ENCODE measurements around the gene OR8S1. TPM values are rescaled to one million over a fixed set of nuclear protein-coding genes. Genes with fewer than 3 reads are reported as not detected.
"Not testable (repeated sequence)": the region's sequence is repeated elsewhere in the genome, so short reads cannot be mapped to it uniquely, and the experiment has no call there.

OR8S1 gene
- total RNA-seq, 1 donor from 2014 or later, result not detected

DNA sequence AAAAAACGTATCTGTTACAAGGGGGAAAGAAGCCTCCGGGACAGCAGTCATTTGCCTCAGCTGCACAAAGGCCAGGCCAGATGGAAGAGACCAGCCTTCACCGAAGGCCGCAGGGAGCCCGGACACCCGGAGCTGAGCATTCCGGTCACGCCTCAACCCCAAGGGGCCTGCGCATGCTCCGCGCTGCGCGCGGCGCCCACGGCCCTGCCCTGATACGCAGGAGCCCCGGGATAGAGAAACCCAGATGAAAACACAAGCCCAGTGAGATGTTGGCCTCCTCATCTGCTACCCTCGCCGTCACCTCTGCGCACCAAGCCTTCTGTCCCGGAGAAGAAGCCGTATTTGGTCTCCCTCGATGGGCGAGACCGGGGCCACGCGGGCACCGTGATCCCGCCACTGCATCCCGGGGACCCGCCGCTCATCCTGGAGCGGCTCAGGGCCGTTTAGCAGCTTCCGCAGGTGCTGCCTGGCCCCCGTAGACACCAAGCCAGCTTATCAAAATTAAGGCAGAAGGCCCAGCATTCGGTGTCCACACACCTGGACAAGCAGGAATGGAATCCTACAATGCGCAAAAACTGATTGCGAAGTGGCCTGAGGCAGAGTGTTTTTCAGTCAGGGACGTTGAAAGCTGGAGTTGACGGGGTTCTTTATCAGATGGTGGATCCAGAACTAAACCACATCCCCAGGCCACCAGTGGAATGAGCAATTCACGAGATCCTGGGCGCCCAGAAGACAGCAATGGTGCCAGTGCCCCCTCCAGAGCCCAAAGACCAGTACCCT is 2.6 kb downstream of the OR8S1 start:
- no peaks in the 10 kb centered on the region for H3K36me3 Mint-ChIP-seq (ENCODE audit: low read depth)
- no peak overlapping the region for H3K27ac Mint-ChIP-seq
- peaks cover 6% of the 10 kb centered on the region for H3K4me1 Mint-ChIP-seq
- intact Hi-C loops (cut with micrococcal nuclease), result no loop called here
- no peaks in the 10 kb centered on the region for H3K27me3 Mint-ChIP-seq
- DNase-seq, result no peak
- no peak overlapping the region for H3K4me3 Mint-ChIP-seq
- H3K9me3 Mint-ChIP-seq, result no peaks in the 10 kb centered on the region

DNA sequence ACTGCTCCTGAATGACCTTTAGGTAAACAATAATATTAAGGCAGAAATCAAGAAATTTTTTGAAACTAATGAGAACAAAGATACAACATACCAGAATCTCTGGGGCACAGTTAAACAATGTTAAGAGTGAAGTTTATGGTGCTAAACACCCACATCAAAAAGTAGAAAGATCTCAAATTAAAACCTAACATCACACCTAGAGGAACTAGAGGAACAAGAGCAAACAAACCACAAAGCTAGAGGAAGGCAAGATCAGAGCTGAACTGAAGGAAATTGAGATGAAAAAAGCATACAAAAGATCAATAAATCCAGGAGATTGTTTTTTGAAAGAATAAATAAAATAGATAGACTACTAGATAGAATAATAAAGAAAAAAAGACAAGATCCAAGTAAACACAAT is 7.2 kb downstream of the OR8S1 start:
- intact Hi-C loops (cut with micrococcal nuclease), result no loop called here
- H3K27me3 Mint-ChIP-seq, result no peaks in the 10 kb centered on the region

DNA sequence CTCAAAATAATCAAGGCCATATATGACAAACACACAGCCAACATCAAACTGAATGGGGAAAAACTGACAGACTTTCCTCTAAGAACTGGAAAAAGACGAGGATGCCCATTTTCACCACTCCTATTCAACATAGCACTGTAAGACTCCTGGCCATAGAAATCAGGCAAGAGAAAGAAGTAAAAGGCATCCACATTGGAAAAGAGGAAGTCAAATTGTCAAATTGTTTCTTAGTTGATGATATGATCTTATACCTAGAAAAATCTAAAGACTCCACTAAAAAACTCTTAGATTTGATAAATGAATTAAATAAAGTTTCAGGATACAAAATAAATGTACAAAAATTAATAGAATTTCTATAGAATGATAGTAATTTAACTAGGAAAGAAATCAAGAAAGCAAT is 11.2 kb downstream of the OR8S1 start:
- peaks cover 9% of the 10 kb centered on the region for H3K4me1 Mint-ChIP-seq
- no peaks in the 10 kb centered on the region for H3K27me3 Mint-ChIP-seq
- no peaks in the 10 kb centered on the region for H3K36me3 Mint-ChIP-seq (ENCODE audit: low read depth)
- H3K4me3 Mint-ChIP-seq, result no peak overlapping the region
- no peak for DNase-seq
- intact Hi-C loops (cut with micrococcal nuclease), result no loop called here
- no peak overlapping the region for H3K27ac Mint-ChIP-seq
- peaks cover 14% of the 10 kb centered on the region for H3K9me3 Mint-ChIP-seq

More for the DNA sequence above, 7.2 kb downstream of the OR8S1 start:
- H3K27ac Mint-ChIP-seq, result no peak overlapping the region
- no peaks in the 10 kb centered on the region for H3K36me3 Mint-ChIP-seq (ENCODE audit: low read depth)
- H3K4me1 Mint-ChIP-seq, result peaks cover 6% of the 10 kb centered on the region
- DNase-seq, result no peak
- peaks cover 14% of the 10 kb centered on the region for H3K9me3 Mint-ChIP-seq
- no peak overlapping the region for H3K4me3 Mint-ChIP-seq

DNA sequence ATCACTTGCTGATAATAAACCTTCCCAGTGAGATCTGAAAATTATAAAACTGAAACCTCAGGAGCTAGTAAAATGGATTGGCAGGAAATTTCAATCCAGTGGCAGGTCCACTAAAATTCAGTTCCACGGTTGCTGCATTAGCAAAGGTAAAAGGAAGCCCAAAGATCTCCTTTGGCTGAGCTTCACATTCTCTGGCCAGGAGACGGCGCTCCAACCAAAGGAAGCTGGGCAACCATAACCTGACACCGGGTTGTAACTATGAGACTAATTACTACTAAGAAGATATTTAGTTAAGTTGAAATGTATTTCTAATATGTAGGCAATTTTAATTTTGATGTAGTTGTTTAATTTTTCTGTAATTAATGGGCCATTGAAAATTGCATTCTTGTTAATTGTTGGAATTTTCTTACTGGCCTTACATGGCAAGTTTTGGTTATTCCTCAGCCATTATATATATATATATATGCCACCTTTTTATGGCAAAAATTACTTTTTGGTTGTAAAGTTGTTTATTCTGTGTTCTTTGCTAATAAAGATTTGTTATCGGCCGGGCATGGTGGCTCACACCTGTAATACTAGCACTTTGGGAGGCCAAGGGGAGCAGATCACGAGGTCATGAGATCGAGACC is 17.0 kb downstream of the OR8S1 start:
- H3K4me1 Mint-ChIP-seq, result peaks cover 3% of the 10 kb centered on the region
- intact Hi-C loops (cut with micrococcal nuclease), result loop anchor here (5.0 kb wide), 1 partner anchor 255 kb away; no protein-coding TSS in a partner anchor
- DNase-seq, result peak; percentile 80

DNA sequence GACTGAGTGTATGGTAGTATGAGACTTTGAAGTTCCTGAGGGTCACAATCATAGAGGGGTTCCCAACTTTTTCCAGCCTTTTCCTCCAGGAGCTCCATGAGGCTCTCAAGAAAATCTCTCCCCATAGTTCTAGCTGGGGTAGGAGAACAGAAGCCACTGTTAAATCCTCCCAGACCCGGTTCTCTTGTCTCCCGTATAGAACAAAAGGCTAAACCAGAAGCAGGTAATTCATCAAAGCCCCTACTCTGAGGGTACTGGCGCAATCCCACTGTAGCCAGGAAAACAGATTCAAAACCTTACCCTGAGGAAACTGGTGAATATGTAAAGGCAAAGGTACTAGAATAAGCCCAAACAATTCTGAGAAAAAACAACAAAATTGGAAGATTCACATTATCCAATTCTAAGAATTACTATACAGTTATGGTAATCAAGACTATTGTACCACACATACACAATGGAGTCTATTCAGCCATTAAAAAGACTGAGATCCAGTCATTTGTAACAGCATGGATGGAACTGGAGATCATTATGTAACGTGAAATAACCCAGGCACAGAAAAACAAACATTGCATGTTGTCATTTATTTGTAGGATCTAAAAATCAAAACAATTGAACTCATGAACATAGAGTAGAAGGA is 20.5 kb downstream of the OR8S1 start:
- H3K27me3 Mint-ChIP-seq, result peaks cover 22% of the 10 kb centered on the region
- H3K9me3 Mint-ChIP-seq, result no peaks in the 10 kb centered on the region
- no peak overlapping the region for H3K4me3 Mint-ChIP-seq
- no peak for DNase-seq
- H3K36me3 Mint-ChIP-seq (ENCODE audit: low read depth), result no peaks in the 10 kb centered on the region
- no peak overlapping the region for H3K27ac Mint-ChIP-seq
- intact Hi-C loops (cut with micrococcal nuclease), result no loop called here
- no peaks in the 10 kb centered on the region for H3K4me1 Mint-ChIP-seq

More for the DNA sequence above, 17.0 kb downstream of the OR8S1 start:
- H3K4me3 Mint-ChIP-seq, result no peak overlapping the region
- peaks cover 11% of the 10 kb centered on the region for H3K27me3 Mint-ChIP-seq
- no peaks in the 10 kb centered on the region for H3K36me3 Mint-ChIP-seq (ENCODE audit: low read depth)
- H3K27ac Mint-ChIP-seq, result no peak overlapping the region
- peaks cover under 1% of the 10 kb centered on the region for H3K9me3 Mint-ChIP-seq

DNA sequence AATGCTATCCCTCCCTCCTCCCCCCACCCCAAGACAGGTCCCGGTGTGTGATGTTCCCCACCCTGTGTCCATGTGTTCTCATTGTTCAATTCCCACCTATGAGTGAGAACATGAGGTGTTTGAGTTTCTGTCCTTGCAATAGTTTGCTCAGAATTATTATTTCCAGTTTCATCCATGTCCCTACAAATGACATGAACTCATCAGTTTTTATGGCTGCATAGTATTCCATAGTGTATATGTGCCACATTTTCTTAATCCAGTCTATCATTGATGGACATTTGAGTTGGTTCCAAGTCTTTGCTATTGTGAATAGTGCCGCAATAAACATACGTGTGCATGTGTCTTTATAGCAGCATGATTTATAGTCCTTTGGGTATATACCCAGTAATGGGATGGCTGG is 21.6 kb downstream of the OR8S1 start:
- H3K4me3 Mint-ChIP-seq; H3K4me1 Mint-ChIP-seq; H3K9me3 Mint-ChIP-seq; intact Hi-C loops (cut with micrococcal nuclease); DNase-seq; H3K27ac Mint-ChIP-seq; H3K36me3 Mint-ChIP-seq (ENCODE audit: low read depth): not testable (repeated sequence)
- H3K27me3 Mint-ChIP-seq, result peaks cover 22% of the 10 kb centered on the region

DNA sequence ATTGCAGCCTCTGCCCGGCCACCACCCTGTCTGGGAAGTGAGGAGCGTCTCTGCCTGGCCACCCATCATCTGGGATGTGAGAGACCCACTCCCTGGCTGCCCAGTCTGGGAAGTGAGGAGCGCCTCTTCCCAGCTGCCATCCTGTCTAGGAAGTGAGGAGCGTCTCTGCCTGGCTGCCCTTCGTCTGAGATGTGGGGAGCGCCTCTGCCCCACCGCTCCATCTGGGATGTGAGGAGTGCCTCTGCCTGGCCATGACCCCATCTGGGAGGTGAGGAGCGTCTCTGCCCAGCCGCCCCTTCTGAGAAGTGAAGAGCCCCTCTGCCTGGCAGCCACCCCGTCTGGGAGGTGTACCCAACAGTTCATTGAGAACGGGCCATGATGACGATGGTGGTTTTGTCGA is 26.2 kb downstream of the OR8S1 start:
- H3K27ac Mint-ChIP-seq; H3K4me1 Mint-ChIP-seq; H3K36me3 Mint-ChIP-seq (ENCODE audit: low read depth); H3K9me3 Mint-ChIP-seq; intact Hi-C loops (cut with micrococcal nuclease); DNase-seq; H3K4me3 Mint-ChIP-seq: not testable (repeated sequence)
- H3K27me3 Mint-ChIP-seq, result peaks cover 11% of the 10 kb centered on the region

DNA sequence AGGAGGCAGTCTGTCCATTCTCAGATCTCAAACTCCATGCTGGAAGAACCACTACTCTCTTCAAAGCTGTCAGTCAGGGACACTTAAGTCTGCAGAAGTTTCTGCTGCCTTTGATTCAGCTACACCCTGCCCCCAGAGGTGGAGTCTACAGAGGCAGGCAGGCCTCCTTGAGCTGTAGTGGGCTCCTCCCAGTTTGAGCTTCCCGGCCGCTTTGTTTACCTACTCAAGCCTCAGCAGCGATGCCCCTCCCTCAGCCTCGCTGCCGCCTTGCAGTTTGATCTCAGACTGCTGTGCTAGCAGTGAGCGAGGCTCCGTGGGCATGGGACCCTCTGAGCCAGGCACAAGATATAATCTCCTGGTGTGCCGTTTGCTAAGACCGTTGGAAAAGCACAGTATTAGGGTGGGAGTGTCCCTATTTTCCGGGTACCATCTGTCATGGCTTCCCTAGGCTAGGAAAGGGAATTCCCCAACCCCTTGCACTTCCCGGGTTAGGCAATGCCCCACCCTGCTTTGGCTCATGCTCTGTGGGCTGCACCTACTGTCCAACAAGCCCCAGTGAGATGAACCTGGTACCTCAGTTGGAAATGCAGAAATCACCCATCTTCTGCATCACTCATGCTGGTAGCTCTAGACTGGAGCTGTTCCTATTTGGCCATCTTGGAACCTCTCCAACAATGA is 28.4 kb downstream of the OR8S1 start:
- H3K27ac Mint-ChIP-seq; H3K4me3 Mint-ChIP-seq; DNase-seq; H3K36me3 Mint-ChIP-seq (ENCODE audit: low read depth); H3K27me3 Mint-ChIP-seq; H3K9me3 Mint-ChIP-seq; H3K4me1 Mint-ChIP-seq; intact Hi-C loops (cut with micrococcal nuclease): not testable (repeated sequence)

DNA sequence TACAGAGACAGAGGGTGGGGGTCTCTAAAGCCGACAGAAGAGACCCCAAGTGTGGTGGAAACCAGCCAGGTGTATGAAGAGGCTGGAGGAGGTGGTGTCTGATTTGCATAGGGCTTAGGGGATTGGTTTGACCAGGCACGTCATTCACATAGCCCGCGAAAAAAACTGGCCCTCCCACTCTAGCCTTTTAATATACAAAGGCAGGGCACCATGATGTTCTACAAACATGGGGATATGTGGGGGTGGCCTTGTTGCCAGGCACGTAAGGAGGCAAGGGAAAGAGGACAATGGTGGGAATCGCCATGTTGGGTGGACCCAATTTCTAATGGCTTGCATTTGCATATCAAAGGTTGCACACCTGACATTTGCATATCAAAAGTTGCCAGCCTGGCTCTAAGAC is 31.2 kb downstream of the OR8S1 start:
- Mint-ChIP-seq H3K27me3 (no peaks in the 10 kb centered on the region), H3K4me1 (no peaks in the 10 kb centered on the region), H3K9me3 (peaks cover 6% of the 10 kb centered on the region), H3K4me3 (no peak overlapping the region), H3K36me3 (ENCODE audit: low read depth) (no peaks in the 10 kb centered on the region), H3K27ac (no peak overlapping the region)
- no peak for DNase-seq
- intact Hi-C loops (cut with micrococcal nuclease), result no loop called here

DNA sequence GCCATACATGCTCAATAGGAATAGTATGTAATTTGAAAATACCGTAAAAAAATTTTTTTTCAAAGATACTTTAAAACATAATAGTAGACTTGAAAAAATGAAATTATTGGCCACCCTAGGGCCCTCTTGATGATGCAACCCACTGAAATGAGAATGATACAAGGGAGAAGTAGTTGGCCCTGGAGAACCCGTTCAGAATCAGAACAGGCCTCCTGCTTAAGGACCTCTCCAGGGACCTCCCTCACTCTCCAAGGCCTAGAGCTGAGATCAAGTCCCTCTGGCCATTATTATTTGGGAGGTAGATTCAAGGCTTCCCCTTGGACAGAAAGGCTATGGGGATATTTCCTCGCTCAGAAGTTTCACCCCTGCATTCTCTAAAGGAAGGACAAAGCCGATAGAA is 32.5 kb downstream of the OR8S1 start:
- DNase-seq, result no peak
- Mint-ChIP-seq H3K36me3 (ENCODE audit: low read depth) (no peaks in the 10 kb centered on the region), H3K9me3 (peaks cover under 1% of the 10 kb centered on the region), H3K4me1 (no peaks in the 10 kb centered on the region), H3K27me3 (no peaks in the 10 kb centered on the region), H3K4me3 (no peak overlapping the region), H3K27ac (no peak overlapping the region)
- intact Hi-C loops (cut with micrococcal nuclease), result no loop called here

DNA sequence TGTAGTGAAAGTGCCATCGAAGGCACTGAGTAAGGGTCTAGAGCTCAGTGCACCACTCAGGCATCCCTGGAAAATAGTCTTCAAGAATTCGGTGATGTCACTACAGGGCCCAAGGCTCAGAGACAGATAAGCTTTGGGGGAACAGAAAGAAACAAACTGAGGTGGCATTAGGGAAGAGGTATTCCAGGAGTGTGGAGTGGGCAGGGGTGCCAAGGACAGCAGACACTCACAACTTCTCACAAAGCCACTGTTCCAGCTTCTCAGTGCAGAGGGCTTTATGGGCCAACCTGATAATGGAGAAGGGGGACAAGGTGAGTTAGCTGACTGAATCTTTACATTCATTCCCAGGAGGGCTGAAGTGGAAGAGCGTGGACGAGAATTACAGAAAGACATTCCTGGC is 42.3 kb downstream of the OR8S1 start:
- no peak overlapping the region for H3K4me3 Mint-ChIP-seq
- peaks cover 6% of the 10 kb centered on the region for H3K27me3 Mint-ChIP-seq
- no peak overlapping the region for H3K27ac Mint-ChIP-seq
- DNase-seq, result no peak
- no peaks in the 10 kb centered on the region for H3K36me3 Mint-ChIP-seq (ENCODE audit: low read depth)
- intact Hi-C loops (cut with micrococcal nuclease), result no loop called here
- H3K9me3 Mint-ChIP-seq, result no peaks in the 10 kb centered on the region
- peaks cover 3% of the 10 kb centered on the region for H3K4me1 Mint-ChIP-seq

DNA sequence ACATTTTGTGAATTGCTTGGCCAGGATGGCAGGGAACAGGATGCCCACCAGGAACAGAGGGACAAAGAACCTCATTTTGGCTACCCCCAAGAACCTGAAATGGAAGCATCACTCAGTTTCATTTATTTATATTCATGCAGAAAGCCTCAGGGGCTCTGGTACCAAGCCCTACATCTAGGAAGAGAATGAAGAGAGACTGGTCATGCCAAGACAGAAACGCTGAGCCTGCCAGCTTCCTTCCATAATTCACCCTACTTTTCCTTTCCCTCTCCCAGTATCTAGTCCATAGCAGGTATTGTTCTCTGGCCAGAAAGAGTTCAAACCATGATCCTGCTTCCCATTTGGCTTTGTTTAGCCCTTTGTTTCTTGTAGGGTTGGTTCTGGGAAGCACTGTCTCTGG is 44.5 kb downstream of the OR8S1 start, which contains the start of gene LALBA:
Gene LALBA, minus strand, starts transcription at position 101 of the 400 bp plus-strand sequence. Its CDS starts 26 bp downstream, at position 75.
- H3K4me3 Mint-ChIP-seq, result no peak within 1 kb of the TSS
- DNase-seq, result no peak
- no peaks in the 10 kb centered on the region for H3K36me3 Mint-ChIP-seq (ENCODE audit: low read depth)
- intact Hi-C loops (cut with micrococcal nuclease), result no loop called here
- H3K9me3 Mint-ChIP-seq, result no peaks in the 10 kb centered on the region
- peaks cover 3% of the 10 kb centered on the region for H3K4me1 Mint-ChIP-seq
- peaks cover 7% of the 10 kb centered on the region for H3K27me3 Mint-ChIP-seq
- H3K27ac Mint-ChIP-seq, result no peak within 1 kb of the TSS

DNA sequence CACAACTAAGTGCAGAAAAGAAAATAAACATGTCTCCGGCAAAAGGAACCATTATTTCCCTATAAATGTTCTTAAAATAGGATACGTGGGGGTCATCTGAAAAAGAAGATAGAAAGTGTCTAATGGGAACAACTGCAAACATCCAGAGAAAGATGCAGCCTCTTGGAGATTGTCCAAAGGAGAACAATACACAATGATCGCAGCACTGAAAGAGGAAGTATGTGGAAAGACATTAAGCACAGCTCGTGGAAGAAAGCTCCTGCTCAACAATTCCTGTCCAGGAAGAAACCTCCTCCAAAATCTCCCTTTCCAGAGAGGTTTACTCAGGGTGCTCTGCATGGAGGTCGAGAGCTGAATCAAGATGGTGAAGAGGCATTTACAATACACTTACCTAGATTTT is 46.9 kb downstream of the OR8S1 start:
- Mint-ChIP-seq H3K9me3 (no peaks in the 10 kb centered on the region), H3K4me1 (peaks cover 3% of the 10 kb centered on the region), H3K36me3 (ENCODE audit: low read depth) (no peaks in the 10 kb centered on the region), H3K27ac (no peak overlapping the region), H3K27me3 (peaks cover 4% of the 10 kb centered on the region), H3K4me3 (no peak overlapping the region)
- DNase-seq, result no peak
- intact Hi-C loops (cut with micrococcal nuclease), result no loop called here
